Caco-2 (cell line): ENCODE results near the gene KLHL26. TPM values are rescaled to one million over a fixed set of nuclear protein-coding genes. Genes with fewer than 3 reads are reported as not detected.

Experiments
- BruUV-seq: library from RNA; stranded (reverse); fragments of 400-500 nt; replicated peaks from 2 replicates; lab custom pipeline; 2021; lab: Mats Ljungman, UMichigan
- CTCF ChIA-PET: fragments of 300-600 bp; sonication (Branson Sonifier 250); formaldehyde crosslinking; loops from one replicate; lab custom pipeline; 2022; ENCODE audit warnings: antibody characterized with exemption; lab: Charles Lee
- POLR2A ChIA-PET: fragments of 300-600 bp; sonication (Branson Sonifier 250); formaldehyde crosslinking; loops from one replicate; lab custom pipeline; 2022; ENCODE audit warnings: antibody characterized with exemption; lab: Charles Lee
- DNase-seq, 2 experiments: peaks; one replicate each; pipeline versions ENCODE4 v3.0.0 to v3.0.0-alpha.2; 2020 to 2022
- H3K27me3 ChIP-seq: replicated peaks from 2 replicates; pipeline ENCODE4 v1.6.0; 2011; ENCODE audit warnings: low read length; ENCODE audit not compliant: control insufficient read depth, insufficient read depth
- H3K36me3 ChIP-seq: 2 replicates; pipeline ENCODE4 v1.5.1; 2011; ENCODE audit warnings: low read length; ENCODE audit not compliant: control insufficient read depth, insufficient read depth
- H3K4me1 ChIP-seq: fragments of 250-450 bp; sonication (Bioruptor Pico); 2 replicates; pipeline ENCODE4 v1.5.1; 2020; ENCODE audit warnings: mild to moderate bottlenecking
- H3K4me3 ChIP-seq: 2 replicates; pipeline ENCODE4 v1.5.1; 2011; ENCODE audit warnings: low read depth, mild to moderate bottlenecking, control low read depth, low read length
- H3K9me3 ChIP-seq: fragments of 250-450 bp; sonication (Bioruptor Pico); 2 replicates; pipeline ENCODE4 v1.5.1; 2020; ENCODE audit warnings: mild to moderate bottlenecking, moderate library complexity
- H3K27ac Mint-ChIP-seq: one replicate; pipeline ENCODE4 v1.8.0; 2022; ENCODE audit warnings: mixed read lengths; ENCODE audit not compliant: unreplicated experiment
- H3K27me3 Mint-ChIP-seq: one replicate; pipeline ENCODE4 v1.8.0; 2022; ENCODE audit warnings: mixed read lengths; ENCODE audit not compliant: insufficient read depth, unreplicated experiment
- H3K36me3 Mint-ChIP-seq: one replicate; pipeline ENCODE4 v1.8.0; 2022; ENCODE audit warnings: mild to moderate bottlenecking, mixed read lengths; ENCODE audit not compliant: insufficient read depth, unreplicated experiment
- H3K4me1 Mint-ChIP-seq: one replicate; pipeline ENCODE4 v1.8.0; 2022; ENCODE audit warnings: low read depth, mixed read lengths; ENCODE audit not compliant: unreplicated experiment
- H3K4me3 Mint-ChIP-seq: one replicate; pipeline ENCODE4 v1.8.0; 2022; ENCODE audit warnings: mild to moderate bottlenecking, moderate library complexity, mixed read lengths; ENCODE audit not compliant: unreplicated experiment
- H3K9me3 Mint-ChIP-seq: one replicate; pipeline ENCODE4 v1.8.0; 2022; ENCODE audit warnings: mixed read lengths; ENCODE audit not compliant: unreplicated experiment
- intact Hi-C: fragments of 100-400 bp; cut with micrococcal nuclease; formaldehyde crosslinking; loops from one replicate; pipeline ENCODE4 v1.10.0; 2022; ENCODE audit not compliant: unreplicated experiment
- total RNA-seq: library from RNA; stranded (reverse); gene quantifications from 2 replicates; pipeline ENCODE4 v1.2.3, GENCODE V29; 2022
- TF ChIP-seq, protein P1 (sequence below), 2 experiments: fragments of 200-600 bp in 1 of 2; IDR thresholded peaks; 1 replicate in 1 of 2; 2 replicates in 1 of 2; pipeline versions ENCODE4 v1.5.1 to v1.8.0; 2011 to 2022; ENCODE audit warnings: antibody characterized with exemption in 1 of 2, control low read depth in 1 of 2, inconsistent platforms in 1 of 2, low read depth in 1 of 2, low read length in 1 of 2, mild to moderate bottlenecking in 1 of 2, moderate library complexity in 1 of 2; ENCODE audit not compliant: insufficient read depth in 1 of 2, severe bottlenecking in 1 of 2, unreplicated experiment in 1 of 2

Gene KLHL26
- total RNA-seq, 1 experiment from 2014 or later, result 9.8 TPM

DNA sequence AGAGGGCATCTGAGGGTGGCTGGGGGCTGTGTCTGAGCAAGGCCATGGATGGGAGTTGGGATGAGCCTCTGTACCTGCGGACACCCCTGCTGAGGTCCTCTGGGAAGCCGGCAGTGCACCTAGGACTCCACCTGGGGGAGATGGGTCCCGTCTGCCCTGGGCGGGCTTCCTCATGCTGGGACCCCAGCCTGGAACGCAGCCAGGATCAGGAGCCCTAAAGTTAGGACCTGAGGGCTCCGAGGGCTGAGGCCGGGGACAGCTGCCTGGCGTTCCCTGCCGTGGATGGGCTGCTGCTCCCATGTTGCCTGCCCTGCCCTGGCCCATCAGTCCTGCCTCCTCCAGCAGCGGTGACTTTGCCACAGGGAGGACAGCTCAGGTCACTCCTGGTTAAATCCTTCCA, 72.7 kb downstream of the KLHL26 start:
- Mint-ChIP-seq H3K27me3 (no peaks in the 10 kb centered on the region), H3K27ac (no peak overlapping the region), H3K4me3 (no peak overlapping the region), H3K9me3 (no peaks in the 10 kb centered on the region), H3K4me1 (no peaks in the 10 kb centered on the region), H3K36me3 (peaks cover 5% of the 10 kb centered on the region)
- no peaks in the 10 kb centered on the region for H3K36me3 ChIP-seq
- BruUV-seq, result no TSS peak
- no peak for DNase-seq
- no peaks in the 10 kb centered on the region for H3K9me3 ChIP-seq
- H3K4me1 ChIP-seq, result no peaks in the 10 kb centered on the region
- TF ChIP-seq, protein P1, sequence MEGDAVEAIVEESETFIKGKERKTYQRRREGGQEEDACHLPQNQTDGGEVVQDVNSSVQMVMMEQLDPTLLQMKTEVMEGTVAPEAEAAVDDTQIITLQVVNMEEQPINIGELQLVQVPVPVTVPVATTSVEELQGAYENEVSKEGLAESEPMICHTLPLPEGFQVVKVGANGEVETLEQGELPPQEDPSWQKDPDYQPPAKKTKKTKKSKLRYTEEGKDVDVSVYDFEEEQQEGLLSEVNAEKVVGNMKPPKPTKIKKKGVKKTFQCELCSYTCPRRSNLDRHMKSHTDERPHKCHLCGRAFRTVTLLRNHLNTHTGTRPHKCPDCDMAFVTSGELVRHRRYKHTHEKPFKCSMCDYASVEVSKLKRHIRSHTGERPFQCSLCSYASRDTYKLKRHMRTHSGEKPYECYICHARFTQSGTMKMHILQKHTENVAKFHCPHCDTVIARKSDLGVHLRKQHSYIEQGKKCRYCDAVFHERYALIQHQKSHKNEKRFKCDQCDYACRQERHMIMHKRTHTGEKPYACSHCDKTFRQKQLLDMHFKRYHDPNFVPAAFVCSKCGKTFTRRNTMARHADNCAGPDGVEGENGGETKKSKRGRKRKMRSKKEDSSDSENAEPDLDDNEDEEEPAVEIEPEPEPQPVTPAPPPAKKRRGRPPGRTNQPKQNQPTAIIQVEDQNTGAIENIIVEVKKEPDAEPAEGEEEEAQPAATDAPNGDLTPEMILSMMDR (IDR thresholded peaks at IDR 0.05; ENCODE audit: insufficient read depth in 1 of 2, low read depth in 1 of 2, low read length in 1 of 2, severe bottlenecking in 1 of 2, unreplicated experiment in 1 of 2), result no peak
- H3K27me3 ChIP-seq, result no peaks in the 10 kb centered on the region
- no peak overlapping the region for H3K4me3 ChIP-seq
- CTCF ChIA-PET, result no interaction called here
- POLR2A ChIA-PET, result no interaction called here
- intact Hi-C loops, result no loop called here

DNA sequence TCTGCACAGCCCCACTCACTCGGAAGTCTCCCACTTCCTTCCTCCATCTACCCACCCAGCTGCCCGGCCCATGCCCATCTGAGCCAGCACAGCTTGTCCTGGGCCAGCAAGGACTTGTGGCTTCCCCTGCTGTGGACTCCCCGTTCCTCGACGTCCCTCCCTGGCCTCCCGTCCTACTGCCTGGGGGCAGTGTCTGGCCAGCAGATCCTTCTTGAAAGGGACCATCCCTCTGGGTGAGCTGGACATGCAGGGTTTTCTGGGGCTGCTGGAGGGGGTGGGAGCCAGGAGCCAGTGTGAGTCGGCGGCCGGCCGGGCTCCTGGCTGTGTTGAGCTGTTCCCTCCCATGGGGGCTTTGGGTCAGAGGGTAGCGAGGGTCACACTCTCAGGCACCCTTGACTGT, 73.4 kb downstream of the KLHL26 start:
- H3K36me3 Mint-ChIP-seq, result peaks cover under 1% of the 10 kb centered on the region
- TF ChIP-seq, protein P1 (IDR thresholded peaks at IDR 0.05; ENCODE audit: insufficient read depth in 1 of 2, low read depth in 1 of 2, low read length in 1 of 2, severe bottlenecking in 1 of 2, unreplicated experiment in 1 of 2), result no peak
- intact Hi-C loops, result no loop called here
- no TSS peak for BruUV-seq
- H3K36me3 ChIP-seq, result no peaks in the 10 kb centered on the region
- H3K9me3 Mint-ChIP-seq, result no peaks in the 10 kb centered on the region
- no peak overlapping the region for H3K4me3 ChIP-seq
- no peak overlapping the region for H3K4me3 Mint-ChIP-seq
- no peaks in the 10 kb centered on the region for H3K27me3 Mint-ChIP-seq
- CTCF ChIA-PET, result no interaction called here
- no peaks in the 10 kb centered on the region for H3K27me3 ChIP-seq
- no peaks in the 10 kb centered on the region for H3K4me1 Mint-ChIP-seq
- no peak for DNase-seq
- no peaks in the 10 kb centered on the region for H3K4me1 ChIP-seq
- no peaks in the 10 kb centered on the region for H3K9me3 ChIP-seq
- POLR2A ChIA-PET, result no interaction called here
- H3K27ac Mint-ChIP-seq, result no peak overlapping the region

DNA sequence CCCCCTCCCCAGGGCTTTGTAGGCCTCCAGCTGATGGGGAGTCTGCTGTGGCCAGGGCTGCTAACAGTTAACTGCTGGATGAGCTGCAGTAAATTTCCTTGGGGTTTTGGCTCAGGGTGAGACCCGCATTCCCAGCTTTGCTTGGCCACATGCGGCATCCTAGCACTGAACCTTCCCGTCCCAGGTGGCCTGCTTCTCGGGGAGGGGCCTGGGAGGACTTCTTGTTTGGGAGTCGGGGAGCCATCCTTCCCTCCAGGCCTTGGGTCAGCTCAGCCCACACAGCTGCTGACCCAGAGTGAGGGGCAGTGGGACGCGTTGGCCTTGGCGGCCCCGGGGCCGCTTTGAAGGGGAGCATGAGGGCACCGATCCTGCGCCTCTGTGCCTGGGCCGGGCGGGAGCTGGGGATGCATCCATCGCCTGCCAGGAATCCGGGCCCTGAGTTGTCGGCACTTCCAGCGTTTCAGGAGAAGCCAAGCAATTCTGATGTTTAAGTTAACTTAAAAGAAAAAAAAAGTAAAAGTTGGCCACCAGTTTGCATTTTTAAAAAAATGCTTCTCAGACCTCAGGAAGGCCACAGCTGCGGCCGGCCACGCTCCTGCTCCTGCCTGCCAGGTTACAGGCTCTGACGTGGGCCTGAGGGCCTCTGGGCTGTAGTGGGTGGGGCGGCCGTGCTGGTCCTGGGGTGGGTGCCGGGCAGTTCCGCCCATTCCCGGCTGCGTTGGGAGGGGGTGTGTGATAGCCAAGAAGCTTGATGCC, 74.3 kb downstream of the KLHL26 start:
- Histone ChIP-seq H3K36me3 (no peaks in the 10 kb centered on the region), H3K27me3 (no peaks in the 10 kb centered on the region), H3K9me3 (no peaks in the 10 kb centered on the region), H3K4me1 (no peaks in the 10 kb centered on the region), H3K4me3 (no peak overlapping the region)
- TF ChIP-seq, protein P1 (IDR thresholded peaks at IDR 0.05; ENCODE audit: insufficient read depth in 1 of 2, low read depth in 1 of 2, low read length in 1 of 2, severe bottlenecking in 1 of 2, unreplicated experiment in 1 of 2), result no peak
- POLR2A ChIA-PET, result no interaction called here
- no peak for DNase-seq
- Mint-ChIP-seq H3K9me3 (no peaks in the 10 kb centered on the region), H3K27ac (no peak overlapping the region), H3K36me3 (no peaks in the 10 kb centered on the region), H3K4me3 (no peak overlapping the region), H3K4me1 (no peaks in the 10 kb centered on the region), H3K27me3 (no peaks in the 10 kb centered on the region)
- CTCF ChIA-PET, result interaction anchor here (0.6 kb wide), 1 partner anchor 149 kb away, joined by 3 read pairs; no protein-coding TSS in a partner anchor
- intact Hi-C loops, result no loop called here
- no TSS peak for BruUV-seq
